OCI-LY7 (cell line): ENCODE data around the gene INPP5A. TPM values are rescaled to one million over a fixed set of nuclear protein-coding genes. Genes with fewer than 3 reads are reported as not detected.

Source experiments
- BruUV-seq: library from RNA; stranded (reverse); fragments of 400-500 nt; replicated peaks from 2 replicates; lab custom pipeline; 2021; lab: Mats Ljungman, UMichigan
- CTCF ChIA-PET: fragments of 300-600 bp; sonication (Branson Sonifier 250); formaldehyde crosslinking; loops from one replicate; lab custom pipeline; 2022; ENCODE audit warnings: antibody characterized with exemption; ENCODE audit not compliant: unreplicated experiment; lab: Charles Lee
- POLR2A ChIA-PET: fragments of 300-600 bp; sonication (Branson Sonifier 250); formaldehyde crosslinking; loops from one replicate; lab custom pipeline; 2022; ENCODE audit warnings: antibody characterized with exemption; lab: Charles Lee
- DNase-seq: peaks from one replicate; pipeline ENCODE4 v3.0.0-alpha.2; 2015; ENCODE audit warnings: low spot score
- H2AFZ ChIP-seq: fragments of 200-600 bp; sonication (generic), shearing (Covaris generic); 2 replicates; pipeline ENCODE4 v1.6.1; 2014; ENCODE audit warnings: mild to moderate bottlenecking, antibody characterized with exemption, low read length, moderate library complexity
- H3K27ac ChIP-seq: fragments of 200-600 bp; sonication (generic); 2 replicates; pipeline ENCODE4 v1.5.1; 2014; ENCODE audit warnings: mixed run types, low read depth, mild to moderate bottlenecking, moderate library complexity, low read length, inconsistent platforms; ENCODE audit not compliant: poor library complexity, severe bottlenecking
- H3K36me3 ChIP-seq: fragments of 200-600 bp; sonication (generic); 2 replicates; pipeline ENCODE4 v1.6.1; 2014; ENCODE audit warnings: mild to moderate bottlenecking, antibody characterized with exemption, low read length, moderate library complexity, mixed read lengths; ENCODE audit not compliant: insufficient read depth
- H3K4me1 ChIP-seq: fragments of 200-600 bp; sonication (generic); 2 replicates; pipeline ENCODE4 v1.5.1; 2014; ENCODE audit warnings: mild to moderate bottlenecking, low read length; ENCODE audit not compliant: insufficient read depth, poor library complexity, severe bottlenecking
- H3K4me2 ChIP-seq: fragments of 200-600 bp; sonication (generic); 2 replicates; pipeline ENCODE4 v1.6.1; 2014; ENCODE audit warnings: mild to moderate bottlenecking, low read length
- H3K4me3 ChIP-seq: fragments of 200-600 bp; sonication (generic); 2 replicates; pipeline ENCODE4 v1.5.1; 2014; ENCODE audit warnings: mild to moderate bottlenecking, low read depth, low read length; ENCODE audit not compliant: poor library complexity, severe bottlenecking
- H3K79me2 ChIP-seq: fragments of 200-600 bp; sonication (generic); 2 replicates; pipeline ENCODE4 v1.6.1; 2016; ENCODE audit warnings: low read depth, mild to moderate bottlenecking, low read length, moderate library complexity, mixed read lengths; ENCODE audit not compliant: insufficient read depth
- H3K9me2 ChIP-seq: fragments of 200-600 bp; sonication (generic); 2 replicates; pipeline ENCODE4 v1.6.1; 2016; ENCODE audit warnings: mild to moderate bottlenecking, low read length, mixed read lengths; ENCODE audit not compliant: insufficient read depth
- H3K9me3 ChIP-seq: fragments of 200-600 bp; sonication (generic); 2 replicates; pipeline ENCODE4 v1.6.1; 2014; ENCODE audit warnings: mild to moderate bottlenecking, mixed run types, low read length, mixed read lengths
- H4K20me1 ChIP-seq: fragments of 200-600 bp; sonication (generic); 2 replicates; pipeline ENCODE4 v1.6.1; 2014; ENCODE audit warnings: mild to moderate bottlenecking, antibody characterized with exemption, low read length, moderate library complexity, mixed read lengths; ENCODE audit not compliant: insufficient read depth
- EZH2phosphoT487 ChIP-seq: fragments of 200-600 bp; sonication (generic); IDR thresholded peaks from 2 replicates; pipeline ENCODE4 v1.6.1; 2018; ENCODE audit warnings: low read depth, borderline replicate concordance, mild to moderate bottlenecking, mixed run types, antibody characterized with exemption, low read length, moderate library complexity, mixed read lengths
- intact Hi-C: fragments of 100-400 bp; cut with micrococcal nuclease; formaldehyde crosslinking; loops from one replicate; pipeline ENCODE4 v1.10.0; 2022; ENCODE audit not compliant: unreplicated experiment
- total RNA-seq, 2 experiments: library from RNA; depleted of rRNA in 1 of 2; stranded (reverse); fragments of >200 nt in 1 of 2; shearing (Covaris generic) in 1 of 2; gene quantifications; 2 replicates each; pipeline ENCODE4 v1.2.3, GENCODE V29; 2014 to 2022
- TF ChIP-seq, protein P1 (sequence below): fragments of 200-600 bp; sonication (generic); conservative IDR thresholded peaks from 2 replicates; pipeline ENCODE4 v1.5.1; 2014; ENCODE audit warnings: mild to moderate bottlenecking, antibody characterized with exemption, low read length, moderate library complexity, mixed read lengths

INPP5A gene
- total RNA-seq, 2 experiments from 2014 or later = 14.5 to 18.4 TPM

GRCh38 chr10:132690821-132691610, 153.4 kb downstream of the INPP5A start:
- TF ChIP-seq, protein P1, sequence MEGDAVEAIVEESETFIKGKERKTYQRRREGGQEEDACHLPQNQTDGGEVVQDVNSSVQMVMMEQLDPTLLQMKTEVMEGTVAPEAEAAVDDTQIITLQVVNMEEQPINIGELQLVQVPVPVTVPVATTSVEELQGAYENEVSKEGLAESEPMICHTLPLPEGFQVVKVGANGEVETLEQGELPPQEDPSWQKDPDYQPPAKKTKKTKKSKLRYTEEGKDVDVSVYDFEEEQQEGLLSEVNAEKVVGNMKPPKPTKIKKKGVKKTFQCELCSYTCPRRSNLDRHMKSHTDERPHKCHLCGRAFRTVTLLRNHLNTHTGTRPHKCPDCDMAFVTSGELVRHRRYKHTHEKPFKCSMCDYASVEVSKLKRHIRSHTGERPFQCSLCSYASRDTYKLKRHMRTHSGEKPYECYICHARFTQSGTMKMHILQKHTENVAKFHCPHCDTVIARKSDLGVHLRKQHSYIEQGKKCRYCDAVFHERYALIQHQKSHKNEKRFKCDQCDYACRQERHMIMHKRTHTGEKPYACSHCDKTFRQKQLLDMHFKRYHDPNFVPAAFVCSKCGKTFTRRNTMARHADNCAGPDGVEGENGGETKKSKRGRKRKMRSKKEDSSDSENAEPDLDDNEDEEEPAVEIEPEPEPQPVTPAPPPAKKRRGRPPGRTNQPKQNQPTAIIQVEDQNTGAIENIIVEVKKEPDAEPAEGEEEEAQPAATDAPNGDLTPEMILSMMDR = no peak
- no peak for TF ChIP-seq EZH2phosphoT487
- Histone ChIP-seq H2AFZ (no peak overlapping the region), H3K9me3 (no peaks in the 10 kb centered on the region), H3K27ac (no peak overlapping the region), H3K4me1 (no peaks in the 10 kb centered on the region), H3K36me3 (no peaks in the 10 kb centered on the region), H3K79me2 (no peaks in the 10 kb centered on the region), H3K4me3 (no peak overlapping the region), H3K4me2 (no peak overlapping the region), H3K9me2 (no peaks in the 10 kb centered on the region), H4K20me1 (no peaks in the 10 kb centered on the region)
- no TSS peak for BruUV-seq
- no peak for DNase-seq
- ChIA-PET CTCF (no interaction called here), POLR2A (no interaction called here)
- intact Hi-C loops = no loop called here

GRCh38 chr10:132691711-132692153, 154.1 kb downstream of the INPP5A start:
- no peaks in the 10 kb centered on the region for H3K9me3 ChIP-seq
- no peak for TF ChIP-seq EZH2phosphoT487
- TF ChIP-seq, protein P1 = no peak
- H3K27ac ChIP-seq = no peak overlapping the region
- ChIA-PET POLR2A (no interaction called here), CTCF (no interaction called here)
- no TSS peak for BruUV-seq
- H3K36me3 ChIP-seq = no peaks in the 10 kb centered on the region
- H3K9me2 ChIP-seq = no peaks in the 10 kb centered on the region
- no peak overlapping the region for H3K4me2 ChIP-seq
- H3K4me1 ChIP-seq = no peaks in the 10 kb centered on the region
- intact Hi-C loops = no loop called here
- no peak overlapping the region for H3K4me3 ChIP-seq
- H2AFZ ChIP-seq = no peak overlapping the region
- H3K79me2 ChIP-seq = no peaks in the 10 kb centered on the region
- no peaks in the 10 kb centered on the region for H4K20me1 ChIP-seq
- DNase-seq = no peak

- H3K4me3 ChIP-seq = no peak overlapping the region
- H2AFZ ChIP-seq = no peak overlapping the region
- ChIA-PET POLR2A (no interaction called here), CTCF (no interaction called here)
- no peaks in the 10 kb centered on the region for H3K9me2 ChIP-seq
- H3K4me2 ChIP-seq = no peak overlapping the region
- DNase-seq = no peak
- H3K36me3 ChIP-seq = no peaks in the 10 kb centered on the region
- no peaks in the 10 kb centered on the region for H3K79me2 ChIP-seq
- H3K27ac ChIP-seq = no peak overlapping the region
- H3K9me3 ChIP-seq = no peaks in the 10 kb centered on the region
- TF ChIP-seq, protein P1 = no peak
- TF ChIP-seq EZH2phosphoT487 = no peak
- intact Hi-C loops = no loop called here
- H3K4me1 ChIP-seq = no peaks in the 10 kb centered on the region
- BruUV-seq = no TSS peak
- H4K20me1 ChIP-seq = no peaks in the 10 kb centered on the region
Measured at GRCh38 chr10:132692311-132692710, 154.7 kb downstream of the INPP5A start.
